WTC11 (cell line): ENCODE results near the gene MCM7. TPM values are rescaled to one million over a fixed set of nuclear protein-coding genes. Genes with fewer than 3 reads are reported as not detected.
A peak's percentile ranks its signal among the peaks of the same experiment; 100 is the strongest.

Source experiments
- ATAC-seq: fragments of 200-7000 bp; cut with Tn5 transposase; 2 replicates; pipeline ENCODE4 v1.10.0; 2021; ENCODE audit warnings: mild to moderate bottlenecking, moderate library complexity
- CTCF ChIA-PET: fragments of 300-600 bp; sonication (Branson Sonifier 250); formaldehyde crosslinking; loops from one replicate; lab custom pipeline; 2021; ENCODE audit warnings: antibody characterized with exemption; lab: Charles Lee
- POLR2A ChIA-PET: fragments of 350-600 bp; sonication (Branson Sonifier 250); formaldehyde crosslinking; loops from one replicate; lab custom pipeline; 2021; ENCODE audit warnings: antibody characterized with exemption; lab: Charles Lee
- DNase-seq: peaks from one replicate; pipeline ENCODE4 v3.0.0; 2021; ENCODE audit warnings: low spot score
- H3K27ac Mint-ChIP-seq: 2 replicates; pipeline ENCODE4 v1.8.0; 2021; ENCODE audit warnings: mixed read lengths
- H3K27me3 Mint-ChIP-seq: 2 replicates; pipeline ENCODE4 v1.8.0; 2021; ENCODE audit warnings: low read depth, mild to moderate bottlenecking, moderate library complexity, mixed read lengths
- H3K36me3 Mint-ChIP-seq: 2 replicates; pipeline ENCODE4 v1.8.0; 2021; ENCODE audit warnings: mixed read lengths
- H3K4me1 Mint-ChIP-seq: 2 replicates; pipeline ENCODE4 v1.8.0; 2022; ENCODE audit warnings: mixed read lengths
- H3K4me3 Mint-ChIP-seq: 2 replicates; pipeline ENCODE4 v1.8.0; 2021; ENCODE audit warnings: mild to moderate bottlenecking, moderate library complexity, mixed read lengths
- H3K9me3 Mint-ChIP-seq: 2 replicates; pipeline ENCODE4 v1.8.0; 2021; ENCODE audit warnings: mixed read lengths
- ATF2 ChIP-seq: sonication (generic); formaldehyde crosslinking; IDR thresholded peaks from 2 replicates; pipeline ENCODE4 v1.8.1; 2022; ENCODE audit warnings: low read depth, missing genetic modification reagents, borderline replicate concordance
- E2F5 ChIP-seq: sonication (generic); formaldehyde crosslinking; IDR thresholded peaks from 2 replicates; pipeline ENCODE4 v1.8.1; 2022; ENCODE audit warnings: mild to moderate bottlenecking, moderate library complexity, missing genetic modification reagents
- ESRRA ChIP-seq: sonication (generic); formaldehyde crosslinking; IDR thresholded peaks from 2 replicates; pipeline ENCODE4 v1.8.1; 2022; ENCODE audit warnings: mild to moderate bottlenecking, missing genetic modification reagents, borderline replicate concordance
- ETV6 ChIP-seq: sonication (generic); formaldehyde crosslinking; IDR thresholded peaks from 2 replicates; pipeline ENCODE4 v1.8.1; 2022; ENCODE audit warnings: mild to moderate bottlenecking, missing genetic modification reagents
- FOXK1 ChIP-seq: sonication (generic); formaldehyde crosslinking; IDR thresholded peaks from 2 replicates; pipeline ENCODE4 v1.8.0; 2022; ENCODE audit warnings: mild to moderate bottlenecking, moderate library complexity, missing genetic modification reagents
- JUN ChIP-seq: sonication (generic); formaldehyde crosslinking; IDR thresholded peaks from 2 replicates; pipeline ENCODE4 v1.8.0; 2023; ENCODE audit warnings: mild to moderate bottlenecking, missing genetic modification reagents
- NFE2L1 ChIP-seq: sonication (generic); formaldehyde crosslinking; IDR thresholded peaks from 2 replicates; pipeline ENCODE4 v1.8.1; 2023; ENCODE audit warnings: missing genetic modification reagents
- NFYB ChIP-seq: sonication (generic); formaldehyde crosslinking; conservative IDR thresholded peaks from 2 replicates; pipeline ENCODE4 v1.8.0; 2022; ENCODE audit warnings: low read depth, missing genetic modification reagents
- NR1H2 ChIP-seq: sonication (generic); formaldehyde crosslinking; IDR thresholded peaks from 2 replicates; pipeline ENCODE4 v1.9.0; 2021; ENCODE audit warnings: mild to moderate bottlenecking, moderate library complexity, missing genetic modification reagents
- PREB ChIP-seq: sonication (generic); formaldehyde crosslinking; IDR thresholded peaks from 2 replicates; pipeline ENCODE4 v1.8.1; 2022; ENCODE audit warnings: mild to moderate bottlenecking, missing genetic modification reagents, moderate library complexity, borderline replicate concordance
- SMAD4 ChIP-seq: sonication (generic); formaldehyde crosslinking; IDR thresholded peaks from 2 replicates; pipeline ENCODE4 v1.8.0; 2022; ENCODE audit warnings: mild to moderate bottlenecking, missing genetic modification reagents
- USF2 ChIP-seq: sonication (generic); formaldehyde crosslinking; IDR thresholded peaks from 2 replicates; pipeline ENCODE4 v1.8.1; 2023; ENCODE audit warnings: mild to moderate bottlenecking, missing genetic modification reagents, moderate library complexity
- ZNF121 ChIP-seq: sonication (generic); formaldehyde crosslinking; IDR thresholded peaks from 2 replicates; pipeline ENCODE4 v1.8.0; 2023; ENCODE audit warnings: missing genetic modification reagents
- ZNF396 ChIP-seq: fragments of 250-450 bp; sonication (Bioruptor Pico); IDR thresholded peaks from 2 replicates; pipeline ENCODE4 v1.8.0; 2021; ENCODE audit warnings: mild to moderate bottlenecking, moderate library complexity, borderline replicate concordance
- ZNF425 ChIP-seq: fragments of 250-450 bp; sonication (Bioruptor Pico); conservative IDR thresholded peaks from 2 replicates; pipeline ENCODE4 v1.9.0; 2021; ENCODE audit warnings: mild to moderate bottlenecking
- ZNF532 ChIP-seq: fragments of 250-450 bp; sonication (Bioruptor Pico); IDR thresholded peaks from 2 replicates; pipeline ENCODE4 v1.9.0; 2021; ENCODE audit warnings: mild to moderate bottlenecking, borderline replicate concordance
- total RNA-seq: library from RNA; stranded (reverse); gene quantifications from 3 replicates; pipeline ENCODE4 v1.2.3, GENCODE V29; 2021

The MCM7 gene
- total RNA-seq, 1 experiment from 2014 or later: 351 TPM

- peak; percentile 60; the same call in 1 of the 2 replicates for TF ChIP-seq ETV6 (CRISPR knock-in tag)
- TF ChIP-seq, all 79 proteins: peak for 17
Measured at GRCh38 chr7:100126931-100127865, 26.0 kb upstream of the MCM7 start, which contains the start of gene MBLAC1 (continued).

GRCh38 chr7:100126239-100126930 lies 25.2 kb upstream of the MCM7 start:
- peak overlapping the region; percentile 99 for H3K27ac Mint-ChIP-seq
- TF ChIP-seq FOXK1 (CRISPR knock-in tag): 0 out of 2 replicates have a peak, but pooled peaks have one; percentile 13
- TF ChIP-seq E2F5: 0 out of 2 replicates have a peak, but pooled peaks have one; percentile 53
- TF ChIP-seq NFYB: 0 out of 2 replicates have a peak, but pooled peaks have one; percentile 7
- TF ChIP-seq SMAD4 (CRISPR knock-in tag): no peak
- no peak for TF ChIP-seq JUN (CRISPR knock-in tag)
- peak; percentile 54; the same call in 1 of the 2 replicates for TF ChIP-seq ZNF121 (CRISPR knock-in tag)
- no peak for TF ChIP-seq ATF2
- 0 out of 2 replicates have a peak, but pooled peaks have one; percentile 47 for TF ChIP-seq NFE2L1 (CRISPR knock-in tag)
- TF ChIP-seq PREB (CRISPR knock-in tag): no peak
- CTCF ChIA-PET: interaction anchor here (0.6 to 2.1 kb wide), 5 partner anchors 13 to 702 kb away, joined by 3 to 5 read pairs (median 3); partner anchors contain the start of gene AP4M1
- no peaks in the 10 kb centered on the region for H3K9me3 Mint-ChIP-seq
- ATAC-seq: peak; percentile 4; the same call in 1 of the 2 replicates
- peak overlapping the region; percentile 99 for H3K4me3 Mint-ChIP-seq
- POLR2A ChIA-PET: interaction anchor here (0.6 to 2.3 kb wide), 6 partner anchors 15 to 529 kb away, joined by 3 to 21 read pairs (median 3); partner anchors contain the start of genes AP4M1, LAMTOR4, MCM7 and TMEM225B
- H3K4me1 Mint-ChIP-seq: peaks cover 18% of the 10 kb centered on the region
- no peak for DNase-seq
- H3K36me3 Mint-ChIP-seq: peaks cover 2% of the 10 kb centered on the region; the same call in 1 of the 2 replicates
- peaks cover 15% of the 10 kb centered on the region for H3K27me3 Mint-ChIP-seq

GRCh38 chr7:100124301-100125230 lies 23.4 kb upstream of the MCM7 start:
- DNase-seq: no peak
- no peak for ATAC-seq
- no peaks in the 10 kb centered on the region for H3K9me3 Mint-ChIP-seq
- peaks cover 12% of the 10 kb centered on the region for H3K27me3 Mint-ChIP-seq
- ChIA-PET POLR2A (interaction anchor here (1.5 to 2.3 kb wide), 2 partner anchors 13 to 24 kb away, joined by 4 to 21 read pairs; partner anchors contain the start of genes AP4M1 and MCM7), CTCF (interaction anchor here (2.1 kb wide), 1 partner anchor 23 kb away, joined by 5 read pairs; the partner anchor contains the start of gene AP4M1)
- H3K36me3 Mint-ChIP-seq: peaks cover 2% of the 10 kb centered on the region; the same call in 1 of the 2 replicates
- H3K4me1 Mint-ChIP-seq: peaks cover 26% of the 10 kb centered on the region
- H3K4me3 Mint-ChIP-seq: no peak overlapping the region; the same call in 1 of the 2 replicates
- no peak overlapping the region for H3K27ac Mint-ChIP-seq
- TF ChIP-seq ZNF425 (CRISPR knock-in tag) (no peak), ZNF532 (CRISPR knock-in tag) (no peak), ESRRA (no peak), USF2 (CRISPR knock-in tag) (no peak), ZNF396 (CRISPR knock-in tag) (no peak), NR1H2 (CRISPR knock-in tag) (no peak)
